Uterus (tissue), 4 donors: ENCODE measurements around the gene STAM2. TPM values are rescaled to one million over a fixed set of nuclear protein-coding genes. Genes with fewer than 3 reads are reported as not detected.
"Not testable (repeated sequence)": the region's sequence is repeated elsewhere in the genome, so short reads cannot be mapped to it uniquely, and the experiment has no call there.

Experiments
- DNase-seq, 2 donors: peaks; one replicate each; pipeline ENCODE4 v3.0.0-alpha.2; 2019 to 2020
- H3K27ac ChIP-seq, 2 donors: fragments of 200-600 bp; sonication (generic); 1 replicate in 1 of 2; 2 replicates in 1 of 2; pipeline ENCODE4 v1.5.1; 2016 to 2018
- H3K27me3 ChIP-seq, 2 donors: fragments of 200-600 bp; sonication (generic); one replicate each; pipeline ENCODE4 v1.5.1; 2018 to 2019; ENCODE audit warnings: control low read depth in 1 of 2
- H3K36me3 ChIP-seq, 2 donors: fragments of 200-600 bp; sonication (generic); one replicate each; pipeline ENCODE4 v1.5.1; 2019; ENCODE audit warnings: control low read depth in 1 of 2
- H3K4me1 ChIP-seq, 2 donors: fragments of 200-600 bp; sonication (generic); one replicate each; pipeline ENCODE4 v1.5.1; 2018 to 2019; ENCODE audit warnings: control low read depth in 1 of 2
- H3K4me3 ChIP-seq, 2 donors: fragments of 200-600 bp; sonication (generic); 1 replicate in 1 of 2; 2 replicates in 1 of 2; pipeline ENCODE4 v1.5.1; 2018 to 2019; ENCODE audit warnings: mild to moderate bottlenecking in 1 of 2
- H3K9me3 ChIP-seq, 2 donors: fragments of 200-600 bp; sonication (generic); one replicate each; pipeline ENCODE4 v1.5.1; 2019; ENCODE audit warnings: control low read depth in 1 of 2
- CTCF ChIP-seq, 4 experiments: fragments of 200-600 bp in 2 of 4; fragments of 450-650 bp in 2 of 4; sonication (generic) in 2 of 4; IDR thresholded peaks; one replicate each; pipeline ENCODE4 v1.5.1; 2016 to 2019; ENCODE audit warnings: antibody characterized with exemption in 4 of 4, mild to moderate bottlenecking in 2 of 4, moderate library complexity in 1 of 4
- POLR2A ChIP-seq, 2 donors: fragments of 450-650 bp; IDR thresholded peaks; one replicate each; pipeline ENCODE4 v1.6.1; 2016; ENCODE audit warnings: antibody characterized with exemption in 2 of 2, mild to moderate bottlenecking in 1 of 2, moderate library complexity in 1 of 2
- intact Hi-C: fragments of 100-400 bp; cut with DNase I; formaldehyde crosslinking; loops from one replicate; pipeline ENCODE4 v1.15.1; 2023; ENCODE audit warnings: low total_unique reads
- total RNA-seq, 4 donors: library from RNA; depleted of rRNA in 3 of 4; stranded (reverse); fragments of >200 nt in 3 of 4; gene quantifications; one replicate each; pipeline versions ENCODE4 v1.1.0 to v1.2.4, GENCODE V29; 2014 to 2023
- donor health status: DM: yes; HTN: yes; CAD: no.

STAM2 gene
- total RNA-seq, 4 donors from 2014 or later = 30.0 to 83.0 (median 55.4) TPM

- intact Hi-C loops = no loop called here
- no peak for DNase-seq
- Histone ChIP-seq H3K9me3 (no peaks in the 10 kb centered on the region), H3K27me3 (no peaks in the 10 kb centered on the region), H3K27ac (no peak overlapping the region), H3K4me3 (no peak overlapping the region), H3K36me3 (no peaks in the 10 kb centered on the region), H3K4me1 (peaks cover 0 to 8% of the 10 kb centered on the region in 2 donors)
- TF ChIP-seq CTCF (IDR thresholded peaks at IDR 0.05) (no peak), POLR2A (IDR thresholded peaks at IDR 0.05) (no peak)
These were observed 10.3 kb downstream of the STAM2 start for GRCh38 chr2:152165306-152165705.

- H3K27me3 ChIP-seq, intact Hi-C loops, H3K4me3 ChIP-seq, H3K4me1 ChIP-seq, H3K36me3 ChIP-seq, H3K9me3 ChIP-seq, H3K27ac ChIP-seq, DNase-seq: not testable (repeated sequence)
These were observed 11.9 kb downstream of the STAM2 start for GRCh38 chr2:152163669-152164068.

GRCh38 chr2:152162141-152162540 is 13.4 kb downstream of the STAM2 start:
- intact Hi-C loops = no loop called here
- no peak overlapping the region for H3K4me3 ChIP-seq
- DNase-seq = no peak
- TF ChIP-seq POLR2A (IDR thresholded peaks at IDR 0.05) (no peak), CTCF (IDR thresholded peaks at IDR 0.05) (no peak)
- H3K27me3 ChIP-seq = no peaks in the 10 kb centered on the region
- H3K4me1 ChIP-seq = peaks cover 0 to 8% of the 10 kb centered on the region in 2 donors
- no peaks in the 10 kb centered on the region for H3K9me3 ChIP-seq
- H3K27ac ChIP-seq = no peak overlapping the region
- no peaks in the 10 kb centered on the region for H3K36me3 ChIP-seq

GRCh38 chr2:152161598-152161997 is 14.0 kb downstream of the STAM2 start:
- Histone ChIP-seq H3K27ac (no peak overlapping the region), H3K4me1 (peaks cover 0 to 7% of the 10 kb centered on the region in 2 donors), H3K9me3 (no peaks in the 10 kb centered on the region), H3K4me3 (no peak overlapping the region), H3K27me3 (no peaks in the 10 kb centered on the region), H3K36me3 (no peaks in the 10 kb centered on the region)
- TF ChIP-seq POLR2A (IDR thresholded peaks at IDR 0.05) = no peak
- no peak for TF ChIP-seq CTCF (IDR thresholded peaks at IDR 0.05)
- intact Hi-C loops = no loop called here
- DNase-seq = no peak

- H3K4me1 ChIP-seq, H3K9me3 ChIP-seq, DNase-seq, H3K36me3 ChIP-seq, H3K27ac ChIP-seq, H3K27me3 ChIP-seq, H3K4me3 ChIP-seq, intact Hi-C loops: not testable (repeated sequence)
These were observed 15.2 kb downstream of the STAM2 start for GRCh38 chr2:152160378-152160777.

- intact Hi-C loops = no loop called here
- H3K4me1 ChIP-seq = no peaks in the 10 kb centered on the region
- no peak overlapping the region for H3K27ac ChIP-seq
- no peak overlapping the region for H3K4me3 ChIP-seq
- no peak for DNase-seq
- H3K27me3 ChIP-seq = no peaks in the 10 kb centered on the region
- no peak for TF ChIP-seq POLR2A (IDR thresholded peaks at IDR 0.05)
- TF ChIP-seq CTCF (IDR thresholded peaks at IDR 0.05) = no peak
- H3K36me3 ChIP-seq = no peaks in the 10 kb centered on the region
- H3K9me3 ChIP-seq = no peaks in the 10 kb centered on the region
These were observed 18.3 kb downstream of the STAM2 start for GRCh38 chr2:152157253-152157652.
